ENCODE measurements around the gene RASSF5. TPM values are rescaled to one million over a fixed set of nuclear protein-coding genes. Genes with fewer than 3 reads are reported as not detected.

RASSF5 gene
- total RNA-seq, 1 experiment from 2014 or later, result 2.1 TPM

DNA sequence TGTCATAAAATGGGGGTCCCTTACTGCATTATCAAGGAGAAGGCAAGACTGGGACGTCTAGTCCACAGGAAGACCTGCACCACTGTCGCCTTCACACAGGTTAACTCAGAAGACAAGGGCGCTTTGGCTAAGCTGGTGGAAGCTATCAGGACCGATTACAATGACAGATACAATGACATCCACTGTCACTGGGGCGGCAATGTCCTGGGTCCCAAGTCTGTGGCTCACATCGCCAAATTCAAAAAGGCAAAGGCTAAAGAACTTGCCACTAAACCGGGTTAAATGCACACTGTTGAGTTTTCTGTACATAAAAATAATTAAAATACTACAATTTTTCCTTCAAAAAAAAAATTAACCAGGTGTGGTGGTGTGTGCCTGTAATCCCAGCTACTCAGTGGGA, 22.1 kb downstream of the RASSF5 start:
- ChIA-PET POLR2A (no interaction called here), CTCF (no interaction called here)
- H3K4me1 Mint-ChIP-seq, result no peaks in the 10 kb centered on the region
- no peaks in the 10 kb centered on the region for H3K9me3 Mint-ChIP-seq
- H3K36me3 Mint-ChIP-seq, result no peaks in the 10 kb centered on the region
- DNase-seq (ENCODE audit: low spot score), result no peak
- no peaks in the 10 kb centered on the region; the same call in 1 of the 2 replicates for H3K27me3 Mint-ChIP-seq (ENCODE audit: low read depth)
- ATAC-seq, result no peak
- TF ChIP-seq ZNF317 (CRISPR knock-in tag; IDR thresholded peaks at IDR 0.05; ENCODE audit: borderline replicate concordance, low read depth) (peak; percentile 70; the same call in 1 of the 2 replicates), PRRX2 (CRISPR knock-in tag; IDR thresholded peaks at IDR 0.05) (no peak), EMX1 (CRISPR knock-in tag; IDR thresholded peaks at IDR 0.05) (no peak)
- TF ChIP-seq, protein P1, sequence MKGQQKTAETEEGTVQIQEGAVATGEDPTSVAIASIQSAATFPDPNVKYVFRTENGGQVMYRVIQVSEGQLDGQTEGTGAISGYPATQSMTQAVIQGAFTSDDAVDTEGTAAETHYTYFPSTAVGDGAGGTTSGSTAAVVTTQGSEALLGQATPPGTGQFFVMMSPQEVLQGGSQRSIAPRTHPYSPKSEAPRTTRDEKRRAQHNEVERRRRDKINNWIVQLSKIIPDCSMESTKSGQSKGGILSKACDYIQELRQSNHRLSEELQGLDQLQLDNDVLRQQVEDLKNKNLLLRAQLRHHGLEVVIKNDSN (CRISPR knock-in tag; IDR thresholded peaks at IDR 0.05), result no peak
- H3K4me3 Mint-ChIP-seq, result no peak overlapping the region
- H3K27ac Mint-ChIP-seq, result no peak overlapping the region

DNA sequence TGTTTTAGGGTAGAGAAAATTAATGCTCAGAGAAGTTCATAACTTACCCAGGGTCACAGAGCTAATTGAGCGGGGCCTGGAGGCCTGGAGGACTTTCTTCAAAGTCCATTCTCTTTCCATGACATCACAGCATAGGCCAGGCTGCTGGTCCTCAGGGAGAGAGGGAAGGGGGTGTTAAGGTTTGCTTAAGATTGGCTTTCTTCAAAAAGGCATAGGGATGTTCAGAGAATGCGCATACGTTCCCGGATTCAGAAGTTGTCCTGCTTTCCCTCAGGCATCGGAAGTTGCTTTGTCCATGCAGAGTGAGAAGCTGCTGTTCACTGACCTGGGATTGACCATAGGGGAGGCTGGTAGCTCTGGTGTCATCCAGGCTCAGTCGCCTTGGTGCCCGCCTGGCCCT, 25.0 kb downstream of the RASSF5 start:
- Mint-ChIP-seq H3K27me3 (ENCODE audit: low read depth) (no peaks in the 10 kb centered on the region; the same call in 1 of the 2 replicates), H3K4me1 (peaks cover 5% of the 10 kb centered on the region), H3K36me3 (no peaks in the 10 kb centered on the region), H3K9me3 (no peaks in the 10 kb centered on the region), H3K4me3 (no peak overlapping the region), H3K27ac (no peak overlapping the region)
- TF ChIP-seq CREM (CRISPR knock-in tag; IDR thresholded peaks at IDR 0.05) (no peak), ZNF532 (CRISPR knock-in tag; IDR thresholded peaks at IDR 0.05; ENCODE audit: borderline replicate concordance) (no peak), HMGXB4 (CRISPR knock-in tag; IDR thresholded peaks at IDR 0.05) (no peak), NR2C2 (CRISPR knock-in tag; IDR thresholded peaks at IDR 0.05) (no peak), RELA (CRISPR knock-in tag; IDR thresholded peaks at IDR 0.05; ENCODE audit: borderline replicate concordance) (no peak)
- POLR2A ChIA-PET, result no interaction called here
- DNase-seq (ENCODE audit: low spot score) (no peak), ATAC-seq (no peak)
- CTCF ChIA-PET, result no interaction called here

DNA sequence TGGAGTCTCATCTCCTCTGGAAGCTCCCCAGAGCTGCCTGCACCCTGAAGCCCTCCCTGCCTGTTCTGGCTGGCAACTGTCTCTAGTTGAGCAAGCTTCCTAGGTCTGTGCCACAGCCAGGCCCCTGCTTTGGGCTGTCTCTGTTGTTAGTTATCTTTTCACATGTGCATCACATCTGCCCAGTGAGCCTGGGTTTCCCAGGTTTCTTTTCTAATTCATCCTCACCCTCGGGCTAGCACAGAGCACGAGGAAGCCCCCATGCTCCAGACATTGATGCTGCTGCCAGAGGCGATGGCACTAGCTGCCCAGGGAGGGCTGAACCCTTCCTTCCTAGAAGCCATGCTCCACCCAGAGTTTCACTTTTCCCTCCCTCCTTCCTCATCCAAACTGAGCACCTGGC, 27.2 kb downstream of the RASSF5 start:
- H3K9me3 Mint-ChIP-seq, result no peaks in the 10 kb centered on the region

More for the DNA sequence above, 27.2 kb downstream of the RASSF5 start:
- TF ChIP-seq ZNF512 (CRISPR knock-in tag; IDR thresholded peaks at IDR 0.05; ENCODE audit: borderline replicate concordance) (no peak), ESRRA (CRISPR knock-in tag; IDR thresholded peaks at IDR 0.05; ENCODE audit: borderline replicate concordance) (no peak), TEAD1 (CRISPR knock-in tag; IDR thresholded peaks at IDR 0.05) (no peak), E2F5 (CRISPR knock-in tag; IDR thresholded peaks at IDR 0.05) (no peak), ETV6 (CRISPR knock-in tag; IDR thresholded peaks at IDR 0.05) (no peak), ZNF263 (CRISPR knock-in tag; IDR thresholded peaks at IDR 0.05; ENCODE audit: low read depth) (no peak), SP1 (CRISPR knock-in tag; conservative IDR thresholded peaks at IDR 0.05) (no peak), ZNF423 (CRISPR knock-in tag; IDR thresholded peaks at IDR 0.05) (no peak), TP53 (CRISPR knock-in tag; IDR thresholded peaks at IDR 0.05) (no peak), NFE2L1 (CRISPR knock-in tag; IDR thresholded peaks at IDR 0.05) (no peak), FOXJ3 (CRISPR knock-in tag; IDR thresholded peaks at IDR 0.05; ENCODE audit: borderline replicate concordance) (no peak)
- TF ChIP-seq, protein P2, sequence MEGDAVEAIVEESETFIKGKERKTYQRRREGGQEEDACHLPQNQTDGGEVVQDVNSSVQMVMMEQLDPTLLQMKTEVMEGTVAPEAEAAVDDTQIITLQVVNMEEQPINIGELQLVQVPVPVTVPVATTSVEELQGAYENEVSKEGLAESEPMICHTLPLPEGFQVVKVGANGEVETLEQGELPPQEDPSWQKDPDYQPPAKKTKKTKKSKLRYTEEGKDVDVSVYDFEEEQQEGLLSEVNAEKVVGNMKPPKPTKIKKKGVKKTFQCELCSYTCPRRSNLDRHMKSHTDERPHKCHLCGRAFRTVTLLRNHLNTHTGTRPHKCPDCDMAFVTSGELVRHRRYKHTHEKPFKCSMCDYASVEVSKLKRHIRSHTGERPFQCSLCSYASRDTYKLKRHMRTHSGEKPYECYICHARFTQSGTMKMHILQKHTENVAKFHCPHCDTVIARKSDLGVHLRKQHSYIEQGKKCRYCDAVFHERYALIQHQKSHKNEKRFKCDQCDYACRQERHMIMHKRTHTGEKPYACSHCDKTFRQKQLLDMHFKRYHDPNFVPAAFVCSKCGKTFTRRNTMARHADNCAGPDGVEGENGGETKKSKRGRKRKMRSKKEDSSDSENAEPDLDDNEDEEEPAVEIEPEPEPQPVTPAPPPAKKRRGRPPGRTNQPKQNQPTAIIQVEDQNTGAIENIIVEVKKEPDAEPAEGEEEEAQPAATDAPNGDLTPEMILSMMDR (IDR thresholded peaks at IDR 0.05), result no peak
- Mint-ChIP-seq H3K4me1 (peaks cover 5% of the 10 kb centered on the region), H3K27me3 (ENCODE audit: low read depth) (no peaks in the 10 kb centered on the region), H3K4me3 (no peak overlapping the region), H3K36me3 (no peaks in the 10 kb centered on the region), H3K27ac (no peak overlapping the region)
- DNase-seq (ENCODE audit: low spot score) (no peak), ATAC-seq (no peak)
- ChIA-PET CTCF (interaction anchor here (0.7 to 4.1 kb wide), 3 partner anchors 11 to 129 kb away, joined by 3 to 18 read pairs (median 3); no protein-coding TSS in a partner anchor), POLR2A (no interaction called here)

Measured in WTC11 (cell line).